HepG2 (cell line): ENCODE data around the gene GTF2H4. TPM values are rescaled to one million over a fixed set of nuclear protein-coding genes. Genes with fewer than 3 reads are reported as not detected.
A peak's percentile ranks its signal among the peaks of the same experiment; 100 is the strongest.

ENCODE experiments used
- ARHGAP35 ChIP-seq: sonication (generic); formaldehyde crosslinking; IDR thresholded peaks from 2 replicates; pipeline ENCODE4 v1.9.0; 2022; ENCODE audit warnings: mild to moderate bottlenecking, inconsistent platforms, moderate library complexity, missing genetic modification reagents, borderline replicate concordance
- CAMTA2 ChIP-seq: sonication (generic); formaldehyde crosslinking; IDR thresholded peaks from 2 replicates; pipeline ENCODE4 v1.4.0; 2020; ENCODE audit warnings: mild to moderate bottlenecking, missing genetic modification reagents, borderline replicate concordance
- FOXK2 ChIP-seq: fragments of 450-650 bp; IDR thresholded peaks from 2 replicates; pipeline ENCODE4 v1.6.1; 2016
- IRF1 ChIP-seq: sonication (generic); formaldehyde crosslinking; IDR thresholded peaks from 2 replicates; pipeline ENCODE4 v1.4.0; 2020; ENCODE audit warnings: low read depth, mild to moderate bottlenecking, missing genetic modification reagents
- NRL ChIP-seq: sonication (generic); formaldehyde crosslinking; IDR thresholded peaks from 2 replicates; pipeline ENCODE4 v1.5.0; 2020; ENCODE audit warnings: missing genetic modification reagents, mild to moderate bottlenecking, moderate library complexity, borderline replicate concordance
- POGZ ChIP-seq: sonication (generic); formaldehyde crosslinking; IDR thresholded peaks from 2 replicates; pipeline ENCODE4 v1.4.0; 2020; ENCODE audit warnings: mild to moderate bottlenecking, missing genetic modification reagents
- POLR2A ChIP-seq, 2 experiments: IDR thresholded peaks; 2 replicates each; pipeline ENCODE4 v1.6.1; 2011; ENCODE audit warnings: low read depth in 2 of 2, low read length in 2 of 2, mild to moderate bottlenecking in 1 of 2, moderate library complexity in 1 of 2; ENCODE audit not compliant: insufficient read depth in 1 of 2
- RFX1 ChIP-seq: fragments of 450-650 bp; IDR thresholded peaks from 2 replicates; pipeline ENCODE4 v1.6.1; 2017
- STAT5B ChIP-seq: sonication (generic); formaldehyde crosslinking; IDR thresholded peaks from 2 replicates; pipeline ENCODE4 v1.4.0; 2020; ENCODE audit warnings: missing genetic modification reagents
- ZNF142 ChIP-seq: sonication (generic); formaldehyde crosslinking; IDR thresholded peaks from 2 replicates; pipeline ENCODE4 v1.4.0; 2020; ENCODE audit warnings: missing genetic modification reagents
- ZNF251 ChIP-seq: sonication (generic); formaldehyde crosslinking; IDR thresholded peaks from 2 replicates; pipeline ENCODE4 v1.9.0; 2021; ENCODE audit warnings: mild to moderate bottlenecking, missing genetic modification reagents
- ZNF282 ChIP-seq: fragments of 450-650 bp; IDR thresholded peaks from 2 replicates; pipeline ENCODE4 v1.6.1; 2018; ENCODE audit not compliant: partially characterized antibody
- ZNF496 ChIP-seq: sonication (generic); formaldehyde crosslinking; IDR thresholded peaks from 2 replicates; pipeline ENCODE4 v1.8.1; 2023; ENCODE audit warnings: mild to moderate bottlenecking, moderate library complexity, missing genetic modification reagents; ENCODE audit not compliant: insufficient replicate concordance
- ZNF557 ChIP-seq: sonication (generic); formaldehyde crosslinking; IDR thresholded peaks from 2 replicates; pipeline ENCODE4 v1.4.0; 2020; ENCODE audit warnings: missing genetic modification reagents
- ZNF614 ChIP-seq: IDR thresholded peaks from 2 replicates; pipeline ENCODE4 v1.6.1; 2018; ENCODE audit warnings: missing biosample characterization, missing genetic modification reagents, inconsistent platforms, borderline replicate concordance
- ZNF737 ChIP-seq: sonication (generic); formaldehyde crosslinking; IDR thresholded peaks from 2 replicates; pipeline ENCODE4 v1.5.0; 2020; ENCODE audit warnings: missing genetic modification reagents, mild to moderate bottlenecking, borderline replicate concordance
- polyA plus RNA-seq, 8 experiments: library from polyadenylated mRNA; depleted of rRNA in 3 of 8; stranded (reverse) in 7 of 8; unstranded in 1 of 8; fragments of >200 nt; fragmentation: Illumina TruSeq in 4 of 8; extraction: Trizol in 4 of 8; gene quantifications; 2 replicates each; pipeline versions ENCODE4 v1.2.1 to v1.2.3, GENCODE V29; 2011 to 2016; ENCODE audit warnings: low read depth in 4 of 8, missing spikeins in 1 of 8, mixed read lengths in 1 of 8; ENCODE audit not compliant: insufficient read depth in 1 of 8
- total RNA-seq, 5 experiments: library from RNA; depleted of rRNA; stranded (reverse); fragments of >200 nt; fragmentation: Illumina TruSeq; extraction: Trizol; gene quantifications; 2 replicates each; pipeline ENCODE4 v1.2.3, GENCODE V29; 2016; ENCODE audit warnings: low read depth in 1 of 5
- TF ChIP-seq, protein P1 (sequence below): sonication (generic); formaldehyde crosslinking; conservative IDR thresholded peaks from 2 replicates; pipeline ENCODE4 v1.8.1; 2023; ENCODE audit warnings: missing genetic modification reagents
- TF ChIP-seq, protein P2 (sequence below): sonication (generic); formaldehyde crosslinking; conservative IDR thresholded peaks from 2 replicates; pipeline ENCODE4 v1.4.0; 2020; ENCODE audit warnings: missing genetic modification reagents

The GTF2H4 gene
- total and polyA plus RNA-seq, 2 of the 13 experiments (the other 11 are each of a cell fraction or from before 2014, with no cell fraction given), result 15.9 to 49.3 TPM

DNA sequence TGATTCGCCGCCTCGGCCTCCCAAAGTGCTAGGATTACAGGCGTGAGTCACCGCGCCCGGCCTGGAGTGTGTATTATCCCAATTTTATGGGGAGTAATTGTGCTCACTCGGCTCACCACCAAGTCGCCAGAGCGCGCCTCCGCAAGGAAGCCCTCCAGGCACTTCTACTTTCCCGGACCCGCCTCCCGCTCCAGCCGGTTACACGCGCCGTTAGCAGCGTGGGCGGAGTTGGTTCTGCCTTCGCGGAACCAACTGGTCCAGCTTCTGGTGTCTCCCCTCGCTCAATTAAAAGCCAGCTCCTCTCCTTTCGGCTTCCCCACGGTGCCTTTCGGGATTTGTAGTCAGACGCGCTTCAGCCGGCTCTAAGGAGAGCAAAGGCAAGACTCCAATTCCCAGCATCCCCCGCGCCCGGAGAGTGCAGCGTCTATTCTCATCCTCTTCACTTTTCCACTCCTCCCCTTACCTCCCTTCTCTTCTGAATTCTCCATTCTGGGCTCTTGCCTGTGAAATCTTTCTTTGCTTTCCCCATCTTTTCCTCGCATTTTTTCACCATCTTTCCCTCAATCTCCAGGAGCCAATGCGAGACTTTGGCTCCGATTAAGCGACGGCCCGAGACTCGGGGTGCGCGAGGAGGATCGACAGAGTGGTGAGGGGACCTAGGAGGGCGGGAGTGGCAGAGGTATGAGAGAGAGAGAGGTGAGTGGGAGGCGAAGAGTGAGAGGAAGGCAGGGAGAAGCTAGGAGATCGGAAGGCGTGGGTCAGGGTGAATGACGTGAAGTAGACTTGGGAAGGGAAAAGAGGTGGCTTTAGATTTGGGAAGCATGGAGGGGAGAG is at the start of gene GTF2H4 (continued):
- TF ChIP-seq ZNF142 (CRISPR knock-in tag), result 0 out of 2 replicates have a peak, but pooled peaks have one; percentile 0
- no peak; the same call in 1 of the 2 replicates for TF ChIP-seq STAT5B (CRISPR knock-in tag)
- no peak for TF ChIP-seq ZNF282
- TF ChIP-seq FOXK2, result no peak
- no peak for TF ChIP-seq ZNF557 (CRISPR knock-in tag)
- peak; percentile 92 for TF ChIP-seq NRL
- TF ChIP-seq, protein P1, sequence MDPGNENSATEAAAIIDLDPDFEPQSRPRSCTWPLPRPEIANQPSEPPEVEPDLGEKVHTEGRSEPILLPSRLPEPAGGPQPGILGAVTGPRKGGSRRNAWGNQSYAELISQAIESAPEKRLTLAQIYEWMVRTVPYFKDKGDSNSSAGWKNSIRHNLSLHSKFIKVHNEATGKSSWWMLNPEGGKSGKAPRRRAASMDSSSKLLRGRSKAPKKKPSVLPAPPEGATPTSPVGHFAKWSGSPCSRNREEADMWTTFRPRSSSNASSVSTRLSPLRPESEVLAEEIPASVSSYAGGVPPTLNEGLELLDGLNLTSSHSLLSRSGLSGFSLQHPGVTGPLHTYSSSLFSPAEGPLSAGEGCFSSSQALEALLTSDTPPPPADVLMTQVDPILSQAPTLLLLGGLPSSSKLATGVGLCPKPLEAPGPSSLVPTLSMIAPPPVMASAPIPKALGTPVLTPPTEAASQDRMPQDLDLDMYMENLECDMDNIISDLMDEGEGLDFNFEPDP, result no peak
- TF ChIP-seq, protein P2, sequence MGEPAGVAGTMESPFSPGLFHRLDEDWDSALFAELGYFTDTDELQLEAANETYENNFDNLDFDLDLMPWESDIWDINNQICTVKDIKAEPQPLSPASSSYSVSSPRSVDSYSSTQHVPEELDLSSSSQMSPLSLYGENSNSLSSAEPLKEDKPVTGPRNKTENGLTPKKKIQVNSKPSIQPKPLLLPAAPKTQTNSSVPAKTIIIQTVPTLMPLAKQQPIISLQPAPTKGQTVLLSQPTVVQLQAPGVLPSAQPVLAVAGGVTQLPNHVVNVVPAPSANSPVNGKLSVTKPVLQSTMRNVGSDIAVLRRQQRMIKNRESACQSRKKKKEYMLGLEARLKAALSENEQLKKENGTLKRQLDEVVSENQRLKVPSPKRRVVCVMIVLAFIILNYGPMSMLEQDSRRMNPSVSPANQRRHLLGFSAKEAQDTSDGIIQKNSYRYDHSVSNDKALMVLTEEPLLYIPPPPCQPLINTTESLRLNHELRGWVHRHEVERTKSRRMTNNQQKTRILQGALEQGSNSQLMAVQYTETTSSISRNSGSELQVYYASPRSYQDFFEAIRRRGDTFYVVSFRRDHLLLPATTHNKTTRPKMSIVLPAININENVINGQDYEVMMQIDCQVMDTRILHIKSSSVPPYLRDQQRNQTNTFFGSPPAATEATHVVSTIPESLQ (CRISPR knock-in tag), result no peak
- no peak for TF ChIP-seq ZNF496
- TF ChIP-seq POGZ (CRISPR knock-in tag), result peak; percentile 47; the same call in 1 of the 2 replicates
- no peak for TF ChIP-seq ZNF251 (CRISPR knock-in tag)
- peak; percentile 75 for TF ChIP-seq ARHGAP35 (CRISPR knock-in tag)
- TF ChIP-seq RFX1, result no peak
- 0 out of 2 replicates have a peak, but pooled peaks have one; percentile 89 for TF ChIP-seq ZNF737
- TF ChIP-seq IRF1 (CRISPR knock-in tag), result no peak
- no peak for TF ChIP-seq CAMTA2
- peak; percentile 54 to 68 for TF ChIP-seq POLR2A (IDR thresholded peaks at IDR 0.05; ENCODE audit: insufficient read depth in 1 of 2, low read depth in 2 of 2, low read length in 2 of 2)
- TF ChIP-seq ZNF614, result peak; percentile 86; the same call in 1 of the 2 replicates
